Astrocyte (in vitro differentiated cells and primary cell): Measurements from ENCODE around the gene FAM50A. TPM values are rescaled to one million over a fixed set of nuclear protein-coding genes. Genes with fewer than 3 reads are reported as not detected.
A peak's percentile ranks its signal among the peaks of the same experiment; 100 is the strongest.

Experiments
- DNase-seq: peaks from one replicate; pipeline ENCODE4 v3.0.0-alpha.2; 2010; ENCODE audit warnings: low read depth
- FAIRE-seq: peaks from 2 replicates; lab custom pipeline; 2011; peaks lifted over from hg19 to GRCh38; lab: Jason Lieb, UNC
- H2AFZ ChIP-seq: 2 replicates; pipeline ENCODE4 v1.6.0; 2012; ENCODE audit warnings: low read depth, low read length, inconsistent platforms
- H3K27ac ChIP-seq: 2 replicates; pipeline ENCODE4 v1.5.1; 2011; ENCODE audit warnings: low read depth, low read length, inconsistent platforms
- H3K27me3 ChIP-seq: 2 replicates; pipeline ENCODE4 v1.6.0; 2011; ENCODE audit warnings: low read length, inconsistent platforms; ENCODE audit not compliant: insufficient read depth
- H3K36me3 ChIP-seq: 2 replicates; pipeline ENCODE4 v1.5.1; 2011; ENCODE audit warnings: low read length, inconsistent platforms; ENCODE audit not compliant: insufficient read depth
- H3K4me1 ChIP-seq: 2 replicates; pipeline ENCODE4 v1.5.1; 2011; ENCODE audit warnings: low read length, inconsistent platforms; ENCODE audit not compliant: insufficient read depth
- H3K4me2 ChIP-seq: 2 replicates; pipeline ENCODE4 v1.6.0; 2012; ENCODE audit warnings: low read length, inconsistent platforms
- H3K4me3 ChIP-seq: 2 replicates; pipeline ENCODE4 v1.5.1; 2011; ENCODE audit warnings: low read depth, mild to moderate bottlenecking, low read length, inconsistent platforms; ENCODE audit not compliant: insufficient read depth
- H3K79me2 ChIP-seq: 2 replicates; pipeline ENCODE4 v1.6.0; 2012; ENCODE audit warnings: mild to moderate bottlenecking, low read length, inconsistent platforms; ENCODE audit not compliant: insufficient read depth
- H3K9ac ChIP-seq: 2 replicates; pipeline ENCODE4 v1.6.0; 2012; ENCODE audit warnings: mild to moderate bottlenecking, low read length, inconsistent platforms
- H3K9me3 ChIP-seq: 2 replicates; pipeline ENCODE4 v1.5.1; 2012; ENCODE audit warnings: low read depth, mild to moderate bottlenecking, low read length, inconsistent platforms; ENCODE audit not compliant: insufficient read depth
- H4K20me1 ChIP-seq: 2 replicates; pipeline ENCODE4 v1.6.0; 2012; ENCODE audit warnings: low read length, inconsistent platforms; ENCODE audit not compliant: insufficient read depth
- H3K27ac Mint-ChIP-seq: one replicate; pipeline ENCODE4 v1.8.0; 2021; ENCODE audit warnings: mild to moderate bottlenecking, mixed read lengths; ENCODE audit not compliant: unreplicated experiment
- H3K27me3 Mint-ChIP-seq: one replicate; pipeline ENCODE4 v1.8.0; 2021; ENCODE audit warnings: low read depth, mixed read lengths; ENCODE audit not compliant: unreplicated experiment
- H3K36me3 Mint-ChIP-seq: one replicate; pipeline ENCODE4 v1.8.0; 2021; ENCODE audit warnings: low read depth, mixed read lengths; ENCODE audit not compliant: unreplicated experiment
- H3K4me1 Mint-ChIP-seq: one replicate; pipeline ENCODE4 v1.8.0; 2021; ENCODE audit warnings: low read depth, mixed read lengths; ENCODE audit not compliant: unreplicated experiment
- H3K4me3 Mint-ChIP-seq: one replicate; pipeline ENCODE4 v1.8.0; 2021; ENCODE audit warnings: mild to moderate bottlenecking, moderate library complexity, mixed read lengths; ENCODE audit not compliant: unreplicated experiment
- H3K9me3 Mint-ChIP-seq: one replicate; pipeline ENCODE4 v1.8.0; 2021; ENCODE audit warnings: mild to moderate bottlenecking, mixed read lengths; ENCODE audit not compliant: unreplicated experiment
- CTCF ChIP-seq: IDR thresholded peaks from 2 replicates; pipeline ENCODE4 v1.5.1; 2011; ENCODE audit warnings: low read depth, mild to moderate bottlenecking, inconsistent platforms, low read length, moderate library complexity; ENCODE audit not compliant: insufficient read depth
- EZH2 ChIP-seq: IDR thresholded peaks from 2 replicates; pipeline ENCODE4 v1.6.1; 2012; ENCODE audit warnings: mild to moderate bottlenecking, low read length, inconsistent platforms; ENCODE audit not compliant: insufficient read depth
- total RNA-seq: library from RNA; stranded (reverse); gene quantifications from 2 replicates; pipeline ENCODE4 v1.2.1, GENCODE V29; 2021

Gene FAM50A
- total RNA-seq, 1 donor from 2014 or later: 100.0 TPM

GRCh38 chrX:154401918-154402621, 41.9 kb upstream of the FAM50A start:
- Histone ChIP-seq H3K9me3 (no peaks in the 10 kb centered on the region), H2AFZ (no peak overlapping the region), H3K27ac (no peak overlapping the region), H4K20me1 (peaks cover 37% of the 10 kb centered on the region), H3K4me1 (peaks cover 4% of the 10 kb centered on the region), H3K9ac (no peak overlapping the region), H3K27me3 (no peaks in the 10 kb centered on the region), H3K4me2 (no peak overlapping the region), H3K36me3 (peaks cover 14% of the 10 kb centered on the region), H3K4me3 (no peak overlapping the region), H3K79me2 (peaks cover 26% of the 10 kb centered on the region)
- Mint-ChIP-seq H3K36me3 (peaks cover 13% of the 10 kb centered on the region), H3K27me3 (no peaks in the 10 kb centered on the region), H3K27ac (no peak overlapping the region), H3K4me3 (peak overlapping the region; percentile 8), H3K4me1 (peaks cover 7% of the 10 kb centered on the region), H3K9me3 (no peaks in the 10 kb centered on the region)
- TF ChIP-seq CTCF (no peak), EZH2 (no peak)
- FAIRE-seq: no peak
- DNase-seq: peak; percentile 20

GRCh38 chrX:154402622-154403127, 41.3 kb upstream of the FAM50A start:
- Histone ChIP-seq H3K4me2 (no peak overlapping the region), H3K4me3 (no peak overlapping the region), H4K20me1 (peaks cover 37% of the 10 kb centered on the region), H3K27me3 (no peaks in the 10 kb centered on the region), H3K4me1 (peaks cover 4% of the 10 kb centered on the region), H3K36me3 (peaks cover 14% of the 10 kb centered on the region), H3K27ac (no peak overlapping the region), H3K79me2 (peaks cover 23% of the 10 kb centered on the region), H3K9ac (no peak overlapping the region), H3K9me3 (no peaks in the 10 kb centered on the region), H2AFZ (no peak overlapping the region)
- peaks cover 7% of the 10 kb centered on the region for H3K4me1 Mint-ChIP-seq
- H3K9me3 Mint-ChIP-seq: no peaks in the 10 kb centered on the region
- no peak overlapping the region for H3K27ac Mint-ChIP-seq
- no peak overlapping the region for H3K4me3 Mint-ChIP-seq
- no peak for FAIRE-seq
- no peak for TF ChIP-seq EZH2
- DNase-seq: no peak
- peaks cover 13% of the 10 kb centered on the region for H3K36me3 Mint-ChIP-seq
- no peaks in the 10 kb centered on the region for H3K27me3 Mint-ChIP-seq

GRCh38 chrX:154403192-154403591, 40.7 kb upstream of the FAM50A start:
- peaks cover 14% of the 10 kb centered on the region for H3K36me3 ChIP-seq
- peaks cover 23% of the 10 kb centered on the region for H3K79me2 ChIP-seq
- no peaks in the 10 kb centered on the region for H3K9me3 Mint-ChIP-seq
- H3K27me3 ChIP-seq: no peaks in the 10 kb centered on the region
- FAIRE-seq: no peak
- H2AFZ ChIP-seq: no peak overlapping the region
- no peaks in the 10 kb centered on the region for H3K27me3 Mint-ChIP-seq
- H3K9ac ChIP-seq: no peak overlapping the region
- no peak overlapping the region for H3K27ac Mint-ChIP-seq
- H3K27ac ChIP-seq: no peak overlapping the region
- H3K4me1 ChIP-seq: peaks cover 4% of the 10 kb centered on the region
- DNase-seq: no peak
- H3K36me3 Mint-ChIP-seq: peaks cover 13% of the 10 kb centered on the region
- TF ChIP-seq CTCF (no peak), EZH2 (no peak)
- no peak overlapping the region for H3K4me2 ChIP-seq
- H4K20me1 ChIP-seq: peaks cover 37% of the 10 kb centered on the region
- H3K4me3 Mint-ChIP-seq: no peak overlapping the region
- H3K4me3 ChIP-seq: no peak overlapping the region
- peaks cover 7% of the 10 kb centered on the region for H3K4me1 Mint-ChIP-seq
- H3K9me3 ChIP-seq: no peaks in the 10 kb centered on the region
